H9 (cell line): ENCODE data around the gene ROBO1. TPM values are rescaled to one million over a fixed set of nuclear protein-coding genes. Genes with fewer than 3 reads are reported as not detected.

Source experiments
- DNase-seq: peaks from one replicate; pipeline ENCODE4 v3.0.0-alpha.2; 2017
- H2AFZ ChIP-seq: one replicate; pipeline ENCODE4 v1.6.1; 2013; ENCODE audit warnings: mild to moderate bottlenecking, low read length, control low read depth, moderate library complexity
- H2AK5ac ChIP-seq: 2 replicates; pipeline ENCODE4 v1.6.1; 2013; ENCODE audit warnings: low read length, control low read depth, mixed read lengths; ENCODE audit not compliant: insufficient read length
- H2BK120ac ChIP-seq: one replicate; pipeline ENCODE4 v1.6.1; 2013; ENCODE audit warnings: low read depth, mild to moderate bottlenecking, low read length, control low read depth, inconsistent platforms; ENCODE audit not compliant: poor library complexity, severe bottlenecking
- H2BK12ac ChIP-seq: 2 replicates; pipeline ENCODE4 v1.6.1; 2013; ENCODE audit warnings: low read length, control low read depth, mixed read lengths, low read depth; ENCODE audit not compliant: insufficient read length
- H2BK15ac ChIP-seq: 2 replicates; pipeline ENCODE4 v1.6.1; 2013; ENCODE audit warnings: low read depth, low read length, control low read depth
- H2BK20ac ChIP-seq: one replicate; pipeline ENCODE4 v1.6.1; 2013; ENCODE audit warnings: low read depth, mild to moderate bottlenecking, low read length, control low read depth, inconsistent platforms; ENCODE audit not compliant: poor library complexity, severe bottlenecking
- H2BK5ac ChIP-seq: 2 replicates; pipeline ENCODE4 v1.6.1; 2013; ENCODE audit warnings: low read length, control low read depth, mixed read lengths; ENCODE audit not compliant: insufficient read length
- H3K14ac ChIP-seq: 2 replicates; pipeline ENCODE4 v1.6.1; 2013; ENCODE audit warnings: low read length, control low read depth; ENCODE audit not compliant: insufficient read depth
- H3K18ac ChIP-seq: 2 replicates; pipeline ENCODE4 v1.6.1; 2013; ENCODE audit warnings: low read depth, mild to moderate bottlenecking, mixed read lengths, low read length, control low read depth; ENCODE audit not compliant: insufficient read length
- H3K23ac ChIP-seq: 2 replicates; pipeline ENCODE4 v1.6.1; 2013; ENCODE audit warnings: low read length, control low read depth, mixed read lengths, low read depth; ENCODE audit not compliant: insufficient read length
- H3K23me2 ChIP-seq: 2 replicates; pipeline ENCODE4 v1.6.1; 2013; ENCODE audit warnings: low read depth, mild to moderate bottlenecking, mixed read lengths, low read length, control low read depth; ENCODE audit not compliant: insufficient read length, poor library complexity, severe bottlenecking
- H3K27ac ChIP-seq: 2 replicates; pipeline ENCODE4 v1.5.1; 2013; ENCODE audit warnings: low read length, control low read depth, mixed read lengths, low read depth; ENCODE audit not compliant: insufficient read length
- H3K27me3 ChIP-seq: 2 replicates; pipeline ENCODE4 v1.6.1; 2013; ENCODE audit warnings: low read length, control low read depth, inconsistent platforms; ENCODE audit not compliant: insufficient read depth
- H3K4ac ChIP-seq: 2 replicates; pipeline ENCODE4 v1.6.1; 2013; ENCODE audit warnings: low read depth, mild to moderate bottlenecking, control low read depth, inconsistent platforms, low read length, moderate library complexity
- H3K4me1 ChIP-seq: 2 replicates; pipeline ENCODE4 v1.6.1; 2013; ENCODE audit warnings: low read length, control low read depth, inconsistent platforms; ENCODE audit not compliant: insufficient read depth
- H3K4me2 ChIP-seq: 2 replicates; pipeline ENCODE4 v1.6.1; 2013; ENCODE audit warnings: low read length, control low read depth, mixed read lengths; ENCODE audit not compliant: insufficient read length, insufficient read depth
- H3K56ac ChIP-seq: 2 replicates; pipeline ENCODE4 v1.6.1; 2013; ENCODE audit warnings: low read depth, mild to moderate bottlenecking, mixed read lengths, low read length, control low read depth; ENCODE audit not compliant: insufficient read length
- H3K79me1 ChIP-seq: 2 replicates; pipeline ENCODE4 v1.6.1; 2013; ENCODE audit warnings: low read depth, mild to moderate bottlenecking, moderate library complexity, low read length, control low read depth, inconsistent platforms; ENCODE audit not compliant: insufficient read depth, poor library complexity, severe bottlenecking
- H3K79me2 ChIP-seq: 2 replicates; pipeline ENCODE4 v1.6.1; 2013; ENCODE audit warnings: low read length, control low read depth, inconsistent platforms; ENCODE audit not compliant: insufficient read depth
- H3K9ac ChIP-seq: 2 replicates; pipeline ENCODE4 v1.6.1; 2013; ENCODE audit warnings: low read length, control low read depth, mixed read lengths; ENCODE audit not compliant: insufficient read length; ENCODE audit errors: extremely low read depth
- H3K9me3 ChIP-seq: one replicate; pipeline ENCODE4 v1.6.1; 2013; ENCODE audit warnings: low read depth, low read length, inconsistent platforms; ENCODE audit not compliant: control insufficient read depth
- H3T11ph ChIP-seq: one replicate; pipeline ENCODE4 v1.6.1; 2013; ENCODE audit warnings: mild to moderate bottlenecking, low read length, control low read depth, inconsistent platforms
- H4K20me1 ChIP-seq: one replicate; pipeline ENCODE4 v1.6.1; 2013; ENCODE audit not compliant: control insufficient read depth, insufficient read length, insufficient read depth
- H4K5ac ChIP-seq: 2 replicates; pipeline ENCODE4 v1.6.1; 2013; ENCODE audit warnings: low read depth, mild to moderate bottlenecking, mixed read lengths, low read length, control low read depth; ENCODE audit not compliant: insufficient read length
- H4K8ac ChIP-seq: replicated peaks from 2 replicates; pipeline ENCODE4 v1.6.1; 2013; ENCODE audit warnings: low read length, control low read depth, mixed read lengths, low read depth; ENCODE audit not compliant: insufficient read length
- H4K91ac ChIP-seq: 2 replicates; pipeline ENCODE4 v1.6.1; 2013; ENCODE audit warnings: low read depth, mild to moderate bottlenecking, moderate library complexity, mixed read lengths, low read length, control low read depth; ENCODE audit not compliant: insufficient read length
- H3K27ac Mint-ChIP-seq, 3 experiments: 2 replicates in 2 of 3; 3 replicates in 1 of 3; pipeline ENCODE4 v1.8.0; 2020 to 2021; ENCODE audit warnings: mixed read lengths in 3 of 3, mild to moderate bottlenecking in 1 of 3, moderate library complexity in 1 of 3
- H3K27me3 Mint-ChIP-seq: 2 replicates; pipeline ENCODE4 v1.8.0; 2021; ENCODE audit warnings: low read depth, mild to moderate bottlenecking, moderate library complexity, mixed read lengths
- H3K36me3 Mint-ChIP-seq, 3 experiments: 2 replicates in 2 of 3; 3 replicates in 1 of 3; pipeline ENCODE4 v1.8.0; 2020 to 2021; ENCODE audit warnings: low read depth in 3 of 3, mixed read lengths in 3 of 3; ENCODE audit not compliant: insufficient read depth in 1 of 3
- H3K4me1 Mint-ChIP-seq, 2 experiments: 2 replicates each; pipeline ENCODE4 v1.8.0; 2020; ENCODE audit warnings: mixed read lengths in 2 of 2
- H3K4me3 Mint-ChIP-seq, 2 experiments: 2 replicates in 1 of 2; 3 replicates in 1 of 2; pipeline ENCODE4 v1.8.0; 2020 to 2021; ENCODE audit warnings: mild to moderate bottlenecking in 2 of 2, mixed read lengths in 2 of 2, moderate library complexity in 1 of 2
- H3K9me3 Mint-ChIP-seq, 2 experiments: 2 replicates in 1 of 2; 3 replicates in 1 of 2; pipeline ENCODE4 v1.8.0; 2020; ENCODE audit warnings: mild to moderate bottlenecking in 2 of 2, mixed read lengths in 2 of 2, moderate library complexity in 1 of 2
- CTCF ChIP-seq: fragments of 200-600 bp; sonication (generic); conservative IDR thresholded peaks from 3 replicates; pipeline ENCODE4 v1.8.0; 2021; ENCODE audit warnings: antibody characterized with exemption, mild to moderate bottlenecking
- WGBS: extraction: QIAGEN DNeasy Blood & Tissue Kit; methylation state at CpG from one replicate; pipeline ENCODE4 v1.1.7; 2013; ENCODE audit warnings: missing lambda C conversion rate, low lambda C conversion rate, mixed read lengths; ENCODE audit not compliant: insufficient read length; ENCODE audit errors: extremely low coverage; 5-methylcytosine and 5-hydroxymethylcytosine counted together
- total RNA-seq: library from RNA; stranded (reverse); gene quantifications from 2 replicates; pipeline ENCODE4 v1.2.1, GENCODE V29; 2021

The ROBO1 gene
- total RNA-seq, 1 experiment from 2014 or later, result 62.7 TPM

GRCh38 chr3:79415356-79415755 lies 352.4 kb downstream of the ROBO1 start:
- no peaks in the 10 kb centered on the region for H3K9me3 ChIP-seq
- H3K79me1 ChIP-seq, result no peaks in the 10 kb centered on the region
- no peak overlapping the region for H3K27ac ChIP-seq
- no peak overlapping the region for H4K5ac ChIP-seq
- H2BK12ac ChIP-seq, result no peak overlapping the region
- H4K91ac ChIP-seq, result no peak overlapping the region
- H2BK20ac ChIP-seq, result no peak overlapping the region
- no peak for TF ChIP-seq CTCF
- no peaks in the 10 kb centered on the region for H3K27me3 Mint-ChIP-seq
- no peak overlapping the region for H2BK15ac ChIP-seq
- no peak overlapping the region for H3K4me2 ChIP-seq
- no CpG with 5 or more reads among the region's 3 CpGs for WGBS
- no peaks in the 10 kb centered on the region for H3K23me2 ChIP-seq
- H2AFZ ChIP-seq, result no peak overlapping the region
- no peaks in the 10 kb centered on the region for H3K4me1 ChIP-seq
- no peak overlapping the region for H3T11ph ChIP-seq
- no peak overlapping the region for H3K14ac ChIP-seq
- H3K18ac ChIP-seq, result no peak overlapping the region
- DNase-seq, result no peak
- H4K8ac ChIP-seq, result no peak overlapping the region
- no peaks in the 10 kb centered on the region for H3K36me3 Mint-ChIP-seq
- H2BK5ac ChIP-seq, result no peak overlapping the region
- H3K4me3 Mint-ChIP-seq, result no peak overlapping the region
- no peak overlapping the region for H3K56ac ChIP-seq
- no peak overlapping the region for H3K23ac ChIP-seq
- H3K9me3 Mint-ChIP-seq, result no peaks in the 10 kb centered on the region
- H3K4ac ChIP-seq, result no peak overlapping the region
- H3K79me2 ChIP-seq, result no peaks in the 10 kb centered on the region
- no peak overlapping the region for H3K27ac Mint-ChIP-seq
- H3K9ac ChIP-seq, result no peak overlapping the region
- no peaks in the 10 kb centered on the region for H3K27me3 ChIP-seq
- no peaks in the 10 kb centered on the region for H3K4me1 Mint-ChIP-seq
- no peak overlapping the region for H2BK120ac ChIP-seq
- H2AK5ac ChIP-seq, result no peak overlapping the region
- H4K20me1 ChIP-seq, result no peaks in the 10 kb centered on the region
